A549 (cell line): ENCODE results near the gene AHI1.

ENCODE experiments used
- CTCF ChIP-seq: fragments of >200 bp; sonication (Bioruptor Twin); formaldehyde crosslinking; IDR thresholded peaks from 3 replicates; pipeline ENCODE4 v1.5.1; 2016
- MAX ChIP-seq: IDR thresholded peaks from 2 replicates; pipeline ENCODE4 v1.6.1; 2012
- NR3C1 ChIP-seq: fragments of >200 bp; sonication (Bioruptor Twin); formaldehyde crosslinking; IDR thresholded peaks from 3 replicates; pipeline ENCODE4 v1.6.1; 2017
- POLR2A ChIP-seq: IDR thresholded peaks from 2 replicates; pipeline ENCODE4 v1.6.1; 2012; ENCODE audit warnings: mild to moderate bottlenecking, low read length
- RAD21 ChIP-seq, 2 experiments: fragments of >200 bp in 1 of 2; sonication (Bioruptor Twin) in 1 of 2; formaldehyde crosslinking in 1 of 2; IDR thresholded peaks in 1 of 2; conservative IDR thresholded peaks in 1 of 2; 2 replicates in 1 of 2; 3 replicates in 1 of 2; pipeline ENCODE4 v1.6.1; 2012 to 2018; ENCODE audit warnings: inconsistent platforms in 1 of 2
- SREBF2 ChIP-seq: fragments of 450-650 bp; IDR thresholded peaks from 2 replicates; pipeline ENCODE4 v1.6.1; 2014; ENCODE audit warnings: mild to moderate bottlenecking, moderate library complexity
- ZSCAN20 ChIP-seq: fragments of 250-450 bp; sonication (Bioruptor Pico); IDR thresholded peaks from 2 replicates; pipeline ENCODE4 v1.8.0; 2022; ENCODE audit warnings: mild to moderate bottlenecking, moderate library complexity

GRCh38 chr6:135261872-135262725 lies 235.4 kb downstream of the AHI1 start:
- TF ChIP-seq MAX (no peak), CTCF (no peak), POLR2A (no peak), SREBF2 (no peak), ZSCAN20 (CRISPR knock-in tag) (no peak), NR3C1 (no peak), RAD21 (conservative IDR thresholded peaks at IDR 0.05 in 1 of 2, IDR thresholded peaks at IDR 0.05 in 1 of 2) (no peak)
